ENCODE results near the gene MPST. TPM values are rescaled to one million over a fixed set of nuclear protein-coding genes. Genes with fewer than 3 reads are reported as not detected.
A peak's percentile ranks its signal among the peaks of the same experiment; 100 is the strongest.
"Not testable (repeated sequence)": the region's sequence is repeated elsewhere in the genome, so short reads cannot be mapped to it uniquely, and the experiment has no call there.

The MPST gene
- total and polyA plus RNA-seq, 5 donors from 2014 or later: 10.3 to 32.6 (median 22.0) TPM

- Histone ChIP-seq H3K4me1 (ENCODE audit: control insufficient read depth, insufficient read depth, low read length, poor library complexity, severe bottlenecking) (no peaks in the 10 kb centered on the region), H3K27me3 (ENCODE audit: control insufficient read depth, insufficient read depth, low read length) (no peaks in the 10 kb centered on the region), H3K9me3 (ENCODE audit: control insufficient read depth in 2 of 2, low read length in 2 of 2) (no peaks in the 10 kb centered on the region), H3K27ac (ENCODE audit: insufficient read depth, low read length, poor library complexity, severe bottlenecking) (no peak overlapping the region), H3K4me3 (ENCODE audit: low read depth, low read length) (no peak overlapping the region), H3K36me3 (ENCODE audit: control insufficient read depth, insufficient read depth, low read length) (no peaks in the 10 kb centered on the region)
- peaks cover 0 to 1% (median 0%) of the 10 kb centered on the region in 7 donors for H3K9me3 Mint-ChIP-seq
- no peak overlapping the region for H3K4me3 Mint-ChIP-seq
- H3K27ac Mint-ChIP-seq: no peak overlapping the region
- H3K36me3 Mint-ChIP-seq: no peaks in the 10 kb centered on the region
- H3K4me1 Mint-ChIP-seq: peaks cover 0 to 3% (median 0%) of the 10 kb centered on the region in 4 donors
- H3K27me3 Mint-ChIP-seq: peaks cover 21% of the 10 kb centered on the region
- ATAC-seq (ENCODE audit: low read depth in 2 of 2) (no peak), DNase-seq (no peak)
Observed at GRCh38 chr22:37070744-37071143, 51.2 kb downstream of the MPST start.

- H3K4me1 ChIP-seq (ENCODE audit: control insufficient read depth, insufficient read depth, low read length, poor library complexity, severe bottlenecking); H3K36me3 Mint-ChIP-seq; ATAC-seq (ENCODE audit: low read depth in 2 of 2); H3K9me3 ChIP-seq (ENCODE audit: control insufficient read depth in 2 of 2, low read length in 2 of 2); DNase-seq; H3K4me1 Mint-ChIP-seq; H3K4me3 Mint-ChIP-seq; H3K27me3 ChIP-seq (ENCODE audit: control insufficient read depth, insufficient read depth, low read length); H3K4me3 ChIP-seq (ENCODE audit: low read depth, low read length); H3K9me3 Mint-ChIP-seq; H3K27ac Mint-ChIP-seq; H3K27ac ChIP-seq (ENCODE audit: insufficient read depth, low read length, poor library complexity, severe bottlenecking); H3K36me3 ChIP-seq (ENCODE audit: control insufficient read depth, insufficient read depth, low read length): not testable (repeated sequence)
- H3K27me3 Mint-ChIP-seq: peaks cover 21% of the 10 kb centered on the region
Observed at GRCh38 chr22:37071850-37072592, 52.5 kb downstream of the MPST start.

GRCh38 chr22:37072673-37073072 lies 53.1 kb downstream of the MPST start:
- Mint-ChIP-seq H3K4me3 (no peak overlapping the region), H3K4me1 (peaks cover 0 to 5% (median under 1%) of the 10 kb centered on the region in 4 donors), H3K36me3 (no peaks in the 10 kb centered on the region), H3K9me3 (peaks cover 0 to 1% (median 0%) of the 10 kb centered on the region in 7 donors), H3K27ac (no peak overlapping the region), H3K27me3 (peaks cover 21% of the 10 kb centered on the region)
- H3K27ac ChIP-seq (ENCODE audit: insufficient read depth, low read length, poor library complexity, severe bottlenecking): no peak overlapping the region
- DNase-seq: no peak
- ATAC-seq (ENCODE audit: low read depth in 2 of 2): no peak
- H3K4me3 ChIP-seq (ENCODE audit: low read depth, low read length): no peak overlapping the region
- no peaks in the 10 kb centered on the region for H3K36me3 ChIP-seq (ENCODE audit: control insufficient read depth, insufficient read depth, low read length)
- peaks cover under 1% of the 10 kb centered on the region for H3K4me1 ChIP-seq (ENCODE audit: control insufficient read depth, insufficient read depth, low read length, poor library complexity, severe bottlenecking)
- no peaks in the 10 kb centered on the region for H3K9me3 ChIP-seq (ENCODE audit: control insufficient read depth in 2 of 2, low read length in 2 of 2)
- H3K27me3 ChIP-seq (ENCODE audit: control insufficient read depth, insufficient read depth, low read length): no peaks in the 10 kb centered on the region

- H3K4me3 Mint-ChIP-seq: no peak overlapping the region
- no peak overlapping the region for H3K27ac Mint-ChIP-seq
- H3K4me1 Mint-ChIP-seq: peaks cover 0 to 21% (median 16%) of the 10 kb centered on the region in 4 donors
- H3K27me3 Mint-ChIP-seq: peaks cover 19% of the 10 kb centered on the region
- ATAC-seq (ENCODE audit: low read depth in 2 of 2): no peak
- no peaks in the 10 kb centered on the region for H3K36me3 Mint-ChIP-seq
- DNase-seq: no peak
- no peaks in the 10 kb centered on the region for H3K27me3 ChIP-seq (ENCODE audit: control insufficient read depth, insufficient read depth, low read length)
- H3K4me1 ChIP-seq (ENCODE audit: control insufficient read depth, insufficient read depth, low read length, poor library complexity, severe bottlenecking): peaks cover 20% of the 10 kb centered on the region
- H3K27ac ChIP-seq (ENCODE audit: insufficient read depth, low read length, poor library complexity, severe bottlenecking): no peak overlapping the region
- H3K9me3 Mint-ChIP-seq: peaks cover 0 to 1% (median 0%) of the 10 kb centered on the region in 7 donors
- H3K4me3 ChIP-seq (ENCODE audit: low read depth, low read length): no peak overlapping the region
- no peaks in the 10 kb centered on the region for H3K9me3 ChIP-seq (ENCODE audit: control insufficient read depth in 2 of 2, low read length in 2 of 2)
- H3K36me3 ChIP-seq (ENCODE audit: control insufficient read depth, insufficient read depth, low read length): no peaks in the 10 kb centered on the region
Observed at GRCh38 chr22:37074537-37074936, 55.0 kb downstream of the MPST start.

- no peaks in the 10 kb centered on the region for H3K36me3 ChIP-seq (ENCODE audit: control insufficient read depth, insufficient read depth, low read length)
- H3K27ac Mint-ChIP-seq: peak overlapping the region in 1 of 3 donors; percentile 11
Observed at GRCh38 chr22:37075046-37075445, 55.5 kb downstream of the MPST start.

GRCh38 chr22:37075822-37076433 lies 56.4 kb downstream of the MPST start:
- peak overlapping the region in 1 of 4 donors; percentile 15 for H3K4me3 Mint-ChIP-seq
- peaks cover 16% of the 10 kb centered on the region for H3K27me3 Mint-ChIP-seq
- Histone ChIP-seq H3K4me1 (ENCODE audit: control insufficient read depth, insufficient read depth, low read length, poor library complexity, severe bottlenecking) (peaks cover 34% of the 10 kb centered on the region), H3K9me3 (ENCODE audit: control insufficient read depth in 2 of 2, low read length in 2 of 2) (no peaks in the 10 kb centered on the region), H3K4me3 (ENCODE audit: low read depth, low read length) (no peak overlapping the region), H3K27ac (ENCODE audit: insufficient read depth, low read length, poor library complexity, severe bottlenecking) (no peak overlapping the region), H3K36me3 (ENCODE audit: control insufficient read depth, insufficient read depth, low read length) (no peaks in the 10 kb centered on the region), H3K27me3 (ENCODE audit: control insufficient read depth, insufficient read depth, low read length) (no peaks in the 10 kb centered on the region)
- DNase-seq: no peak
- peaks cover 0 to 1% (median 0%) of the 10 kb centered on the region in 7 donors for H3K9me3 Mint-ChIP-seq
- H3K36me3 Mint-ChIP-seq: no peaks in the 10 kb centered on the region
- peaks cover 0 to 35% (median 25%) of the 10 kb centered on the region in 4 donors for H3K4me1 Mint-ChIP-seq
- no peak for ATAC-seq (ENCODE audit: low read depth in 2 of 2)
- peak overlapping the region in 1 of 3 donors; percentile 46 for H3K27ac Mint-ChIP-seq

More at GRCh38 chr22:37075046-37075445, 55.5 kb downstream of the MPST start:
- Histone ChIP-seq H3K4me1 (ENCODE audit: control insufficient read depth, insufficient read depth, low read length, poor library complexity, severe bottlenecking) (peaks cover 25% of the 10 kb centered on the region), H3K27me3 (ENCODE audit: control insufficient read depth, insufficient read depth, low read length) (no peaks in the 10 kb centered on the region), H3K4me3 (ENCODE audit: low read depth, low read length) (no peak overlapping the region), H3K9me3 (ENCODE audit: control insufficient read depth in 2 of 2, low read length in 2 of 2) (no peaks in the 10 kb centered on the region), H3K27ac (ENCODE audit: insufficient read depth, low read length, poor library complexity, severe bottlenecking) (no peak overlapping the region)
- Mint-ChIP-seq H3K9me3 (peaks cover 0 to 1% (median 0%) of the 10 kb centered on the region in 7 donors), H3K4me3 (no peak overlapping the region), H3K27me3 (peaks cover 18% of the 10 kb centered on the region), H3K4me1 (peaks cover 0 to 26% (median 20%) of the 10 kb centered on the region in 4 donors), H3K36me3 (no peaks in the 10 kb centered on the region)
- no peak for DNase-seq
- ATAC-seq (ENCODE audit: low read depth in 2 of 2): no peak

GRCh38 chr22:37077802-37078448 lies 58.4 kb downstream of the MPST start:
- Mint-ChIP-seq H3K27ac (peak overlapping the region; percentile 96 to 100 (median 96)), H3K4me1 (peaks cover 0 to 53% (median 30%) of the 10 kb centered on the region in 4 donors), H3K9me3 (peaks cover 0 to 1% (median 0%) of the 10 kb centered on the region in 7 donors)

More at GRCh38 chr22:37077802-37078448, 58.4 kb downstream of the MPST start:
- no peaks in the 10 kb centered on the region for H3K9me3 ChIP-seq (ENCODE audit: control insufficient read depth in 2 of 2, low read length in 2 of 2)
- H3K4me3 Mint-ChIP-seq: peak overlapping the region; percentile 66 to 90 (median 68)
- peaks cover 16% of the 10 kb centered on the region for H3K27me3 Mint-ChIP-seq
- DNase-seq: peak; percentile 72 to 83 (median 83)
- H3K36me3 Mint-ChIP-seq: no peaks in the 10 kb centered on the region
- H3K27me3 ChIP-seq (ENCODE audit: control insufficient read depth, insufficient read depth, low read length): no peaks in the 10 kb centered on the region
- H3K4me3 ChIP-seq (ENCODE audit: low read depth, low read length): peak overlapping the region; percentile 24
- peaks cover 45% of the 10 kb centered on the region for H3K4me1 ChIP-seq (ENCODE audit: control insufficient read depth, insufficient read depth, low read length, poor library complexity, severe bottlenecking)
- peak; percentile 19 to 22 for ATAC-seq (ENCODE audit: low read depth in 2 of 2)
- no peaks in the 10 kb centered on the region for H3K36me3 ChIP-seq (ENCODE audit: control insufficient read depth, insufficient read depth, low read length)
- peak overlapping the region; percentile 95 for H3K27ac ChIP-seq (ENCODE audit: insufficient read depth, low read length, poor library complexity, severe bottlenecking)

Data from CD4-positive, CD25-positive, alpha-beta regulatory T cell (primary cell).